ENCODE measurements around the gene PRMT3.
"Not testable (repeated sequence)": the region's sequence is repeated elsewhere in the genome, so short reads cannot be mapped to it uniquely, and the experiment has no call there.

The PRMT3 gene

DNA sequence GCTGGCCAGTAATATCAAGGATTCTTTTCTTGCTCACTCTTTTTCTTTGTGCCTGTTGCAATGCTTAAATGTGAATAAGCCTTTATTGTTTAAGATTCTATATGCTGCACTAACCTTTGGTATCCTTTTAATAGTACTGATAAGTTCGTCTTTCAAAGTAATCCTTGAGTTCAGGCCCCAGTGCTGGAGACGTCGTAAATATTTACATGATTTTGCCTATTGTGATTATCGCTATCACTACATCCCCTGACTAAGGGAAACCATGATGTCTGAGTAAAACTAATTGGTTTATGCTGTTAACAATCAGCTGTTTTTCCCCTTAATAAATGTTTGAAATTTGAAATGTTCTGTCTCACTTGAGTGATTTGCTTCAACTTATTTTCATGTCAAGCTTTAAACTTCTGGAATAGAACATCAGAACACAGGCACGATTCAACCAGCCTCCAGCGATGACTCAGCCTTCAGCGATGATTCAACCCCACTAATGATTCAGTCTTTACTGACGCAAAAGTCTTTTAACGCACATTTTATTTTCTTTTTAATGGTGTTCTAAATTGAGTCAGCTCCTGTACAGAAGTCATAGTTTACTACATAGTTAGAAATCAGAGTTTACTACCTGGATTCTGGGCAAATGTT lies 20.1 kb upstream of the PRMT3 start:
- H3K27ac Mint-ChIP-seq, result peak overlapping the region; percentile 28 to 42
- H3K4me1 Mint-ChIP-seq, result peaks cover 47% of the 10 kb centered on the region
- H3K27me3 Mint-ChIP-seq, result no peaks in the 10 kb centered on the region
- ATAC-seq (peak; percentile 74), DNase-seq (peak in 1 of 2 donors; percentile 58)
- peak overlapping the region; percentile 52 to 61 for H3K4me3 Mint-ChIP-seq
- no peaks in the 10 kb centered on the region for H3K9me3 Mint-ChIP-seq

- peak overlapping the region in 1 of 2 donors; percentile 29 for H3K4me3 Mint-ChIP-seq
- DNase-seq (no peak), ATAC-seq (no peak)
- peaks cover 37% of the 10 kb centered on the region for H3K4me1 Mint-ChIP-seq
- H3K9me3 Mint-ChIP-seq, result no peaks in the 10 kb centered on the region
- no peaks in the 10 kb centered on the region for H3K27me3 Mint-ChIP-seq
- H3K27ac Mint-ChIP-seq, result no peak overlapping the region
Measured at GRCh38 chr11:20368438-20368837, 19.1 kb upstream of the PRMT3 start.

GRCh38 chr11:20369826-20370225 lies 17.7 kb upstream of the PRMT3 start:
- no peak overlapping the region for H3K27ac Mint-ChIP-seq
- peaks cover 32% of the 10 kb centered on the region for H3K4me1 Mint-ChIP-seq
- DNase-seq (no peak), ATAC-seq (no peak)
- no peaks in the 10 kb centered on the region for H3K27me3 Mint-ChIP-seq
- H3K9me3 Mint-ChIP-seq, result no peaks in the 10 kb centered on the region
- H3K4me3 Mint-ChIP-seq, result no peak overlapping the region

- no peaks in the 10 kb centered on the region for H3K27me3 Mint-ChIP-seq
- H3K4me3 Mint-ChIP-seq, result no peak overlapping the region
- no peaks in the 10 kb centered on the region for H3K9me3 Mint-ChIP-seq
- no peak for DNase-seq
- no peak for ATAC-seq
- H3K4me1 Mint-ChIP-seq, result peaks cover 12% of the 10 kb centered on the region
- no peak overlapping the region for H3K27ac Mint-ChIP-seq
Measured at GRCh38 chr11:20372081-20372626, 15.4 kb upstream of the PRMT3 start.

- ATAC-seq (no peak), DNase-seq (no peak)
- no peaks in the 10 kb centered on the region for H3K27me3 Mint-ChIP-seq
- H3K27ac Mint-ChIP-seq, result no peak overlapping the region
- H3K4me3 Mint-ChIP-seq, result no peak overlapping the region
- H3K4me1 Mint-ChIP-seq, result peaks cover 6% of the 10 kb centered on the region
- H3K9me3 Mint-ChIP-seq, result no peaks in the 10 kb centered on the region
Measured at GRCh38 chr11:20373147-20373546, 14.4 kb upstream of the PRMT3 start.

DNA sequence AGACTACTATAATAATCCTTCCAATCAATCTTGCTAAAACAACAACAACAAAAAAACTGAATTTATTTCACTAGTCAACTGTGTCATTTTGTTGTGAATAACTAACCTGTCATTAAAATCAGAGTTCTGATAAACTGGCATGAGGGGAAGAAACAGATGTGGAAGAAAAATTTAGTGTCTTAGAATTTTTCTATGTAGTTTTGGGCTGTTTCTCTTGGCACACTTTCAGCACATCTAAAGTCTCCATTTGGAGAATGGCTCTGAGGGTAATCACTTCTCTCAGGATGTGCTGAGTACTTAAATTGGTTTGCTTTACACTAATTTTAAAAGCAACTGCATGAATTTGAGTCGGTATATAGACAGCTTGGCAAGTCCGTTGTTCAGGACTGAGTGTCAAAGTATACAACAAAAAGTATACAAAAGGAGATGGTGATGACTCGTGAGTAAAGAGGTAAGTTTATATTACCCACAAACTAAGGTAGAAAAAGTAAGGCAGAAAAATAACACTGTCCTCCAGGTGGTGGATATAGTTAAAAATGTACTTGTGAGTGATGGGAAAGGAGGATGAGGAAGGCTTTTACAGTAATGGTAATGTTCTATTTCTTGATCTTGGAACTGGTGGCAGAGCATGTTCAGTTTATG lies 13.8 kb upstream of the PRMT3 start:
- ATAC-seq, result no peak
- Mint-ChIP-seq H3K4me1 (peaks cover 6% of the 10 kb centered on the region), H3K27ac (no peak overlapping the region)

DNA sequence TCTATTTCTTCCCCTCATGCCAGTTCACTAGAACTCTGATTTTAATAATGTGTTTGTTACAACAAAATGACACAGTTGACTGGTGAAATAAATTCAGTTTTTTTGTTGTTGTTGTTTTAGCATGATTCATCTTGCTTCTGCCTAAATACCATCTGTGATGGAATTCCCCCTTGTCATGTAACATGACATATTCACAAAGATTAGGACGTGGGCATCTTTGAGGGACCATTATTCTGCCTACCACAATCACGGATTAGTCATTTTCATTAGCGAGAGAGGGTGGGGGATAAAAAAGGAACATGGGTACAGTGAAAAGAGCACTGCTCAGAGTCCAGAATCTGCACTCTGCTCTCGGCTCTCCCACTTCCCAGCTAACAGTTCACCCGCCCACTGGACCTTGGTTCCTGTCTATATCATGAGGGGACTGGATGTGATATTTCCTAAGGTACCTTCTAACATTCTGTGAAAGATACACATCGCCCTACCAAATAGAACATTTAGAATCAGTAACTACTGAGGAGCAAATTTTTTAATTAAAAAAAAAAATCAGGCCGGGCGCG lies 12.7 kb upstream of the PRMT3 start:
- Mint-ChIP-seq H3K9me3 (no peaks in the 10 kb centered on the region), H3K27ac (peak overlapping the region in 1 of 2 donors; percentile 9), H3K4me1 (peaks cover 6% of the 10 kb centered on the region), H3K4me3 (no peak overlapping the region), H3K27me3 (no peaks in the 10 kb centered on the region)
- ATAC-seq (no peak), DNase-seq (no peak)

More for the DNA sequence above, 13.8 kb upstream of the PRMT3 start:
- no peak for DNase-seq
- H3K4me3 Mint-ChIP-seq, result no peak overlapping the region
- no peaks in the 10 kb centered on the region for H3K27me3 Mint-ChIP-seq
- no peaks in the 10 kb centered on the region for H3K9me3 Mint-ChIP-seq

DNA sequence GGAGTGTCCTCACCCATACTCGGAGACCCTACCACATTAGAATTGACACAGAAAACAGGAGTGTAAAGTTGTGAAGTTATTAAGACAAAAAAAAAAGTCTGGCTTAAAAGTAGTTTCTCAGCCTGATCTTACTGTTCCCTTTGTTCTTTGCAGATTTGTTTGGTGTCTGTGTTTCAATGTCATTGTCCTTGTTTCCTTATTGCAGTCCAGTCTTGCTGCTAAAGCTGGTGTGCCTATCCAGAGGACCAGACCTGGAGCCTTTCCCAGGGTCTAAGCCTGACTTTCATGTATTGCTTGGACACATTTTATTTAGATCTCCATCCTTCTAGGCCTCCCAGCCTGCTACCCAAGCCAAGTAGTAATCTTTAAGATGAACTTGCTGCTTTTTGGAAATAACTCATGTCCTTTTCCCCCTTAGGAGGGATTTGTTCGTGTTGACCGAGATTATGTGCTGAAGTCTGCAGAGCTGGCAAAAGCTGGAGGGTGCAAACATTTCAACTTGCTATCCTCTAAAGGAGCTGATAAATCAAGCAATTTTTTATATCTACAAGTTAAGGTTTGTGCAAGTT lies 11.3 kb upstream of the PRMT3 start:
- Mint-ChIP-seq H3K4me3 (no peak overlapping the region), H3K27ac (no peak overlapping the region), H3K4me1 (peaks cover 6% of the 10 kb centered on the region), H3K9me3 (no peaks in the 10 kb centered on the region), H3K27me3 (no peaks in the 10 kb centered on the region)
- ATAC-seq (no peak), DNase-seq (no peak)

GRCh38 chr11:20385996-20386395 lies 1.5 kb upstream of the PRMT3 start:
- not testable (repeated sequence) for ATAC-seq, H3K9me3 Mint-ChIP-seq, H3K27me3 Mint-ChIP-seq, DNase-seq
- Mint-ChIP-seq H3K27ac (peak overlapping the region in 1 of 2 donors; percentile 98), H3K4me3 (peak overlapping the region; percentile 99), H3K4me1 (peaks cover 15% of the 10 kb centered on the region)

- ATAC-seq, result peak; percentile 18
- H3K9me3 Mint-ChIP-seq, result no peaks in the 10 kb centered on the region
- peaks cover 15% of the 10 kb centered on the region for H3K4me1 Mint-ChIP-seq
- no peak for DNase-seq
- peak overlapping the region; percentile 98 to 99 for H3K27ac Mint-ChIP-seq
- H3K27me3 Mint-ChIP-seq, result no peaks in the 10 kb centered on the region
- H3K4me3 Mint-ChIP-seq, result peak overlapping the region; percentile 99
Measured at GRCh38 chr11:20388096-20389055, 860 bp downstream of the PRMT3 start.

DNA sequence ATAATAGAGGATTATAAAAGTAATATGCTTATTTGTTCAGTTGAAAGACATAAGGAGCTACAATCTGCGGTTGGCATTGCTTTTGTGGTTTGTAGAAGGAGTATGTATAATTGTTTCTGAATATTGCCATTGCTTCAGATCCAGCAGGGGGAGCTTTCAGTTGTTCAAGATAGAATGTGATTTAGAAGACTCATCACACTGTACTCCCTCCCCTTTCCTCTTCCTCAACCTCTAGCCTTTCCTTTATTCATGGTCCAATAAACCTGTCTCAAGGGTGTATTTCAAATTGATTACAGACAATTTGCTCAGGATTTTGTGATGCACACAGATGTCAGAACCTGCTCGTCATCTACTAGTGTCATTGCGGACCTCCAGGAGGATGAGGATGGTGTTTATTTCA lies 9.8 kb downstream of the PRMT3 start:
- Mint-ChIP-seq H3K27ac (no peak overlapping the region), H3K4me1 (peaks cover 15% of the 10 kb centered on the region), H3K4me3 (no peak overlapping the region), H3K27me3 (no peaks in the 10 kb centered on the region), H3K9me3 (no peaks in the 10 kb centered on the region)
- DNase-seq (no peak), ATAC-seq (peak; percentile 86)

GRCh38 chr11:20399498-20399897 lies 12.0 kb downstream of the PRMT3 start:
- Mint-ChIP-seq H3K27me3 (no peaks in the 10 kb centered on the region), H3K27ac (no peak overlapping the region), H3K9me3 (no peaks in the 10 kb centered on the region), H3K4me1 (peaks cover 15% of the 10 kb centered on the region), H3K4me3 (no peak overlapping the region)
- DNase-seq (no peak), ATAC-seq (no peak)

- Mint-ChIP-seq H3K4me1 (peaks cover 10% of the 10 kb centered on the region), H3K27ac (no peak overlapping the region), H3K4me3 (no peak overlapping the region), H3K9me3 (no peaks in the 10 kb centered on the region), H3K27me3 (no peaks in the 10 kb centered on the region)
- ATAC-seq (no peak), DNase-seq (no peak)
Measured at GRCh38 chr11:20403059-20403458, 15.5 kb downstream of the PRMT3 start.

DNA sequence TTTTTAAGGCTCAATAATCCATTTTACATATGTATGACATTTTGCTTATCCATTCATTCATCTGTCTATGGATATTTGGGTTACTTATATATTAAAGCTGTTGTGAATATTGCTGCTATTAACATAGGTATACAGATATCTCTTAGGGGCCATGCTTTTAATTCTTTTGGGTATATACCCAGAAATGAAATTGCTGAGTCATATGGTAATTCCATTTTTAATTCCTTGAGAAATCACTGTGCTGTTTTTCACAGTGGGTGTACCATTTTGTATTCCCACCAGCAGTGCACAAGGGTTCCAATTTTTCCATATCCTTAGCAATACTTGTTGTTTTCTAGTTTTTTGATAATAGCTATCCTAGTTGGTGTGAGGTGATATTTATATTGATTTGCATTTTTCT lies 19.0 kb downstream of the PRMT3 start:
- Mint-ChIP-seq H3K27ac (no peak overlapping the region), H3K9me3 (no peaks in the 10 kb centered on the region), H3K4me1 (no peaks in the 10 kb centered on the region), H3K27me3 (no peaks in the 10 kb centered on the region), H3K4me3 (no peak overlapping the region)
- no peak for ATAC-seq
- DNase-seq, result no peak

GRCh38 chr11:20407344-20407743 lies 19.8 kb downstream of the PRMT3 start:
- no peak overlapping the region for H3K27ac Mint-ChIP-seq
- H3K27me3 Mint-ChIP-seq, result no peaks in the 10 kb centered on the region
- ATAC-seq (no peak), DNase-seq (no peak)
- no peaks in the 10 kb centered on the region for H3K4me1 Mint-ChIP-seq
- no peak overlapping the region for H3K4me3 Mint-ChIP-seq
- H3K9me3 Mint-ChIP-seq, result no peaks in the 10 kb centered on the region
